ENCODE results near the gene KLHL40.

Gene KLHL40

DNA sequence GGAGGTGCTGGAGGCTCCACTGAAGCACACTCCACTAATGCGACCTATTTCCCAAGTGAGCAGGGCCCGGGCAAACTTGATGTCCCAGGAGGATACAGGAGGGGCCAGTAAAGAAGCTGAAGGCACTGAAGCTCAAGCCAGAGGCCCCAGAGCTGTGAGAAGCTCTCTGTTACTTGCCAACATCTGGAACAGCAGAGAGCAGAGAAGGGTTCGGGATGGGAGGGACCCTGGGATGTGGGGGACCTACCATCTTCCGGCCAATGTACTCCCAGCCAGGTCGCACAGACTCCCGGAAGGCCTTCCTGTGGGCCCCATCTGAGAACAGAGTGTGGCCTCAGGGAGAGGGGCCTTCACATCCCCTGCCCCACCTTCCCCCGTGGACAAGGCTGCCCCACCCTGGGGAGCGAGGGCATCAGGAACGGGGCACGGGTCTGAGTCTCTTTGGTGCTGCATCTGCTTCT, 14.2 kb downstream of the KLHL40 start:
- Mint-ChIP-seq H3K36me3 (ENCODE audit: low read depth) (no peaks in the 10 kb centered on the region), H3K4me1 (peaks cover 2% of the 10 kb centered on the region), H3K4me3 (no peak overlapping the region), H3K27me3 (no peaks in the 10 kb centered on the region), H3K9me3 (no peaks in the 10 kb centered on the region), H3K27ac (no peak overlapping the region)
- ATAC-seq (no peak), DNase-seq (no peak)

DNA sequence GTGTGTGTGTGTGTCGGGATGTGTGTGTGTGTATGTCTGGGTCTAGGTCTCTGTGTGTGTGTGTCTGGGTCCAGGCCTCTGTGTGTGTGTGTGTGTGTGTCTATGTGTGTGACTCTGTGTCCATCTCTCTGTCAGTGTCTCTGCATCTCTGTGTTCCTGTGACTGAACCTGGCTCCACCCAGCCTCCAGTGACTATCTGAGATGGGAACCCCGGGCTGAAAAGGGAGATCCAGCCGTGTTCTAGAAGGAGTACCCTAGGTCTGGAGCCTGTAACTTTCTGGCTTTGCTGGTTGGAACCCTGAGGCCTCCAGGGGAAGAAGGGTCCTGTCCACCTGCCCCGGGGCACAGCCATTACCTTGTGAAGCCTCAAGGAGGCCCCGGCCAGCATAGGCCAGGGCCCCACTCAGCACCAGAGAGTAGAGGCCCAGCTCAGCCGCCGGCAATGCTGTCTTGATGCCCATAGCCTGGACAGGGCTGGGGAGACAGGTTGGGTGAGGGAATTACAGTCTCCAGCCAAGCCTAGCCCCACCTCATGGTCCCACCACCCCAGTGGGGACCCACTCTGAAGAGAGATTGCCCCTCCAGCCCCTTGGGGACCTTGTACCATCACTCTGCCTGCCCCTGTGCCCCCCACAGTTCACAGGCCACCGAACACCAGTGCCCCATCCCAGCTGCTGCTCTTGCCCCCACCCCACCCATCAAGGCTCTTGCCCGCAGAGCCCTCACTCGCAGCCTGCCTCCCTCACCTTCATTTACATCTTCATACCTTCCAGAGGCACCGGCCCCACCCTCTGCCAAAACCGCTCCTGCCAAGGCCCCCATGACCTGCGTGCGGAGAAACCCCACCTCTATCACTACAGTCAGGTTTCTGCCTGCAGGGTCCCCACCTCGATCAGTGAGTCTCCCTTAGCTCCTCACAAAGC, 15.3 kb downstream of the KLHL40 start:
- H3K4me3 Mint-ChIP-seq: no peak overlapping the region
- no peaks in the 10 kb centered on the region for H3K36me3 Mint-ChIP-seq (ENCODE audit: low read depth)
- no peaks in the 10 kb centered on the region for H3K9me3 Mint-ChIP-seq
- H3K27me3 Mint-ChIP-seq: peaks cover 3% of the 10 kb centered on the region
- ATAC-seq (no peak), DNase-seq (no peak)
- no peak overlapping the region for H3K27ac Mint-ChIP-seq
- H3K4me1 Mint-ChIP-seq: peaks cover 2% of the 10 kb centered on the region

- Mint-ChIP-seq H3K9me3 (no peaks in the 10 kb centered on the region), H3K27me3 (peaks cover 5% of the 10 kb centered on the region), H3K4me3 (no peak overlapping the region), H3K36me3 (ENCODE audit: low read depth) (no peaks in the 10 kb centered on the region), H3K4me1 (peaks cover 2% of the 10 kb centered on the region), H3K27ac (no peak overlapping the region)
- ATAC-seq (peak; percentile 55), DNase-seq (peak; percentile 69)
Observed at GRCh38 chr3:42701371-42702065, 16.2 kb downstream of the KLHL40 start.

- Mint-ChIP-seq H3K4me3 (no peak within 1 kb of the TSS), H3K27me3 (peaks cover 5% of the 10 kb centered on the region), H3K27ac (no peak within 1 kb of the TSS), H3K9me3 (no peaks in the 10 kb centered on the region), H3K36me3 (ENCODE audit: low read depth) (no peaks in the 10 kb centered on the region), H3K4me1 (peaks cover 2% of the 10 kb centered on the region)
- no peak for ATAC-seq
- DNase-seq: no peak
Observed at GRCh38 chr3:42702066-42702951, 17.0 kb downstream of the KLHL40 start, which contains the start of gene HHATL. Gene HHATL (minus strand): TSS chr3:42702798. CDS start chr3:42700826, 1,972 bp downstream.

DNA sequence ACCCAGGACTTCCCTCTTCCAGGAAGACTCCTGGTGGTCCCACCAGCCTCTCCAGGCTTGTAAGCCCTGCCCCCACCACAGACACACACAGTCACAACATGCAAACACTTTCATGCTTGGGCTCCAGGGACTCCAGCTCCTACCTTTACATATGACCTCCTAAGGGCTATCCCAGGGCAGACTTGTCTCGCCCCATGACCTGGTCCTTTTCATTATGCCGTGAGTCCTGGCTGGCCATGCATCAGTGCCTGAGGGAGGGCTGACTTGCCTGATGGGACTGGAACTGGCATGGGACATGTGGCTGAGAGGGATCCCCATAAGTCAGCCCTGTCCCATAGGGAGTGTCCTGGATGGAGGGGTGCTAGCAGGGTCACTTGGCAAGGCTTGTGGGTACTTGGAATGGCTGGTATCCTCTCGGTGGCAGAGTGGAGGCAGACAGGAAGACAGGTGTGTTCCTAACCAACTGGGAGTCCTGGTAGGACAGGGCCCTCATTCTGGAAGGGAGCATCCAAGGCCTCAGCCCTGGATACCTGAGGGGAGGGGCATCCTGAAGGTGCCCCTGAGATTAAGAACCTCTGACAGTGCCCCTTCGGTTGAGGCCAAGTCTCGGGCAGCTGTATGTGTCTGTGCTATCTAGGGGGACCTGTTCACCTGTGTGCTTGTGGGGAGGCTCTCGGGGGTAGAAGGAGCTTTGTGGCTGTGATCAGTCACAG, 17.8 kb downstream of the KLHL40 start:
- H3K36me3 Mint-ChIP-seq (ENCODE audit: low read depth): no peaks in the 10 kb centered on the region
- peaks cover 5% of the 10 kb centered on the region for H3K27me3 Mint-ChIP-seq
- no peak overlapping the region for H3K27ac Mint-ChIP-seq
- peaks cover 2% of the 10 kb centered on the region for H3K4me1 Mint-ChIP-seq
- ATAC-seq (no peak), DNase-seq (no peak)
- no peak overlapping the region for H3K4me3 Mint-ChIP-seq
- H3K9me3 Mint-ChIP-seq: no peaks in the 10 kb centered on the region

GRCh38 chr3:42703695-42704025, 18.3 kb downstream of the KLHL40 start:
- Mint-ChIP-seq H3K9me3 (no peaks in the 10 kb centered on the region), H3K27me3 (peaks cover 5% of the 10 kb centered on the region), H3K4me1 (peaks cover 2% of the 10 kb centered on the region), H3K36me3 (ENCODE audit: low read depth) (no peaks in the 10 kb centered on the region), H3K27ac (no peak overlapping the region), H3K4me3 (no peak overlapping the region)
- ATAC-seq (no peak), DNase-seq (no peak)

GRCh38 chr3:42704136-42704841, 19.0 kb downstream of the KLHL40 start:
- ATAC-seq (no peak), DNase-seq (no peak)
- no peaks in the 10 kb centered on the region for H3K4me1 Mint-ChIP-seq
- peaks cover 5% of the 10 kb centered on the region for H3K27me3 Mint-ChIP-seq
- H3K36me3 Mint-ChIP-seq (ENCODE audit: low read depth): no peaks in the 10 kb centered on the region
- H3K9me3 Mint-ChIP-seq: no peaks in the 10 kb centered on the region
- no peak overlapping the region for H3K4me3 Mint-ChIP-seq
- no peak overlapping the region for H3K27ac Mint-ChIP-seq

DNA sequence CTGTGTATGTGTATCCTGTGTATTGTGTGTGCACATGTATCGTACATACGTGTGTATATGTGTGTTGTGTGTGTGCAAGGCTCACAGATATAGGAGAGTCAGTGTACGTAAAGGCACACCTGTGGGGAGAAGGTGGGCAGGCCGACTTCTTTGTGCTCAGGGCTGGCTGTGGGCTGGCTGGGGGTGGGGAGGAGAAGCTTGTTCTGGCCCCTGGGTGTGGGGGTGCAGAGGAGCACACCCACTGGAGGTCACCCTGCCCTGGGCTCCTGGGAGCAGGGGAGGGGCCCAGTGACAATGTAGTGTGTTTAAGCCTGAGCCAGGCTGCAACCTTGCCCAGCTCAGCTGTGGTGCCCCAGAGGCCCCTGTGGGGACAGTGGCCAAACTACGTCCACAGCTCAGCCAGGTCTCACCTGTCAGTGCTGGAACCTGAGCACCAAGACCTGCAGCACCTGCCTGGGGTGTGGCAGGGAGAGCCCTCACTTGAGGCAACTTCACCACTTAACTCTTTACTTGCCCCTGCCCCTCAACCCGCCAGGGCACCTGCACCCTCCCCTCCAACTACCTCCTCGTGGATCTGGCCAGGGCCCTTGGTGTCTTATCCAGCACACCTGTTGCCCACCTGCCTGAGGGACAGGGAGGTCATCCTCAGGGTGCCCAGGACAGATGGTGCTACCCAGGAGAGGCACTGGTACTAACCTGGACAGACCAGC, 19.9 kb downstream of the KLHL40 start:
- Mint-ChIP-seq H3K36me3 (ENCODE audit: low read depth) (no peaks in the 10 kb centered on the region), H3K27me3 (peaks cover 5% of the 10 kb centered on the region), H3K4me3 (no peak overlapping the region), H3K27ac (no peak overlapping the region), H3K4me1 (no peaks in the 10 kb centered on the region), H3K9me3 (no peaks in the 10 kb centered on the region)
- no peak for ATAC-seq
- DNase-seq: no peak

GRCh38 chr3:42705962-42706585, 20.7 kb downstream of the KLHL40 start:
- ATAC-seq (no peak), DNase-seq (no peak)
- Mint-ChIP-seq H3K36me3 (ENCODE audit: low read depth) (no peaks in the 10 kb centered on the region), H3K4me3 (no peak overlapping the region), H3K9me3 (no peaks in the 10 kb centered on the region), H3K4me1 (no peaks in the 10 kb centered on the region), H3K27me3 (peaks cover 5% of the 10 kb centered on the region), H3K27ac (no peak overlapping the region)

- H3K27ac Mint-ChIP-seq: no peak overlapping the region
- no peaks in the 10 kb centered on the region for H3K4me1 Mint-ChIP-seq
- no peak for ATAC-seq
Observed at GRCh38 chr3:42706721-42707619, 21.6 kb downstream of the KLHL40 start.

GRCh38 chr3:42707620-42708355, 22.5 kb downstream of the KLHL40 start:
- Mint-ChIP-seq H3K36me3 (ENCODE audit: low read depth) (no peaks in the 10 kb centered on the region), H3K4me1 (no peaks in the 10 kb centered on the region), H3K9me3 (no peaks in the 10 kb centered on the region), H3K4me3 (no peak overlapping the region), H3K27ac (no peak overlapping the region), H3K27me3 (peaks cover 5% of the 10 kb centered on the region)
- ATAC-seq (peak; percentile 8), DNase-seq (no peak)

More at GRCh38 chr3:42706721-42707619, 21.6 kb downstream of the KLHL40 start:
- DNase-seq: no peak
- Mint-ChIP-seq H3K27me3 (peaks cover 5% of the 10 kb centered on the region), H3K4me3 (no peak overlapping the region), H3K9me3 (no peaks in the 10 kb centered on the region), H3K36me3 (ENCODE audit: low read depth) (no peaks in the 10 kb centered on the region)
